Left hindlimb (tissue), 1 donor: ENCODE measurements around the gene AGMAT.

Source experiments
- DNase-seq: peaks from one replicate; pipeline ENCODE4 v3.0.0-alpha.2; 2018

Gene AGMAT

GRCh38 chr1:15558516-15558915 is 26.3 kb downstream of the AGMAT start:
- no peak for DNase-seq

DNA sequence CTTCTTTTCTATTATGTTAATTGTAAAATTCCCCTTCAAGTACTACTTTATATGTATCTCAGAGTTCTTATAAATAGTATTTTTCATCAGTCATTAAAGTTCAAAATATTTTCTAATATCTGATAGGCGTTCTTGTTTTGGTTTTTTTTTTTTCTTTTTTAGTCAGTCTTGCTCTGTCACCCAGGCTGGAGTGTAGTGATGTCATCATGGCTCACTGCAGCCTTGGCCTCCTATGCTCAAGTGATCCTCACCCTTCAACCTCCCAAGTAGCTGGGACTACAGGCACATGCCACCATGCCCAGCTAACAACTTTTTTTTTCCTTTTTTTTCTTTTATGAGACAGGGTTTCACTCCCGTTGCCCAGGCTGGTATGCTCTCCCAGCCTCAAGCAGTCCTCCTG is 27.3 kb downstream of the AGMAT start:
- DNase-seq = no peak

- no peak for DNase-seq
Observed at GRCh38 chr1:15557008-15557407, 27.8 kb downstream of the AGMAT start.

GRCh38 chr1:15550573-15550972 is 34.3 kb downstream of the AGMAT start:
- DNase-seq = no peak

GRCh38 chr1:15546641-15547040 is 38.2 kb downstream of the AGMAT start:
- DNase-seq = no peak

DNA sequence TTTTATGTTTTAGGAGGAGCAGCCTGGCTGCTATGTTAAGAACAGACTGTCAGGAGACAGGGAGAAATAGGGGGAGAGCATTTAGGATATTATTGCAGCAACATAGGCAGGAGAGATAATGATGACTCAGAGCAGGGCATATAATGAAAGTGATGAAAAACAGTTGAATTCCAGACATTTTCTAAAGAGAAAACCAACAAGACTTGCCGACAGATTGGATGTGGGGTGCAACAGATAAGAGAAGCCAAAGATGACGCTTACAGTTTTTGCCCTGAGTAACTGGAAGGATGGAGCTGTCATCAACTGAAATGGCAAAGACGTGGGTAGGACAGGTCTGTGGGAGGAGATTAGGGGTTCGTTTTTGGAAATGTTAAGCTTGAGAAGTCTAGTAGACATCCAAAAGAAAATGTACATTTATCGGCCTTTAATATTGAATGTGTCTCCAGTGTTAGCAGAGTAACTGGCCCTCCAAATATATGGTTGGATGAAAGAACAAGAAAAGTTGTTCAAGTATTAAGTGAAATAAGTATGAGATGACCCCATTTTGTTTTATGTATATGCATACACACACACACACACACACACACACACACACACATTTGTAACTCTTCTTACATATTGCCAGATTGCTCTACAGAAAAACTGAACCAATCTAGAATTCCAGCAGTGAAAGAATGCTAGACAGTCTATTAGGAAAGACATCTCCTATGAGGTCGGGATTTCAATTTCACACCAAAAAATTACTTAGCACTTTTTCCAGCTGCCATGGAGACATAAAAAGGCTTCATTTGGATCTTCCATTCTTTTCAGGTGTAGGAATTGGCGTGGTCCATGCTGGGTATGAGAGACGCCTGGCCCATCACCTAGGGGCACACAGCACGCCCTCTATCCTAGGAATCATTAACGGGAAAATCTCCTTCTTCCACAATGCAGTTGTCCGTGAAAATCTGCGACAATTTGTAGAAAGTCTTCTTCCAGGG is 41.0 kb downstream of the AGMAT start:
- DNase-seq = no peak

- DNase-seq = no peak
Observed at GRCh38 chr1:15543251-15543588, 41.6 kb downstream of the AGMAT start.

- DNase-seq = no peak
Observed at GRCh38 chr1:15542388-15543250, 42.2 kb downstream of the AGMAT start.

DNA sequence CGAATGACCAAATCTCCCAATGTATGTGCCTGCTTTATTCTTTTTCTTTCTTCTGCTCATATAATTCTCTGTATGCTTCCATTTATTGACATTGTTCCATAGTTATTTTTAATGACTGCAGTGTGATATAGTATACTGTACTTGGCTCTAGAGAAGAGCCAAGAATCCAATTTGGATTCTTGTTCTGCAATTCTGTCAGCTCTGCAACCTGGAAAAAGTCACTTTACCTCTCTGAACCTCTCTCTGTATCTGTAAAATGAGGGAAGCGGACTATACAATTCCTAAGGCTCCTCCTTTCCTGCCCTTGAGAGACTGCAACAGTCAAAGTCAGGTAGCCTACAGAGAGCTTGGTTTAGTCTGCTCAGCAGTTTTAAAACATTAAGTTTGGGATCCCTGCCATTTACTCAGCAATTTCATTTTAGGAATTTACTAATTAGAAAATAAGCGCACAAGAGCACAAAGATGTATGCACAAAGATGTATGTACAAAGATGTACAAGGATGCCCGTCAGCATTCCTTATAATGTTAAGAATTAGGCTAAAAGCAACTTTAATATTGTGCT is 43.5 kb downstream of the AGMAT start:
- no peak for DNase-seq

DNA sequence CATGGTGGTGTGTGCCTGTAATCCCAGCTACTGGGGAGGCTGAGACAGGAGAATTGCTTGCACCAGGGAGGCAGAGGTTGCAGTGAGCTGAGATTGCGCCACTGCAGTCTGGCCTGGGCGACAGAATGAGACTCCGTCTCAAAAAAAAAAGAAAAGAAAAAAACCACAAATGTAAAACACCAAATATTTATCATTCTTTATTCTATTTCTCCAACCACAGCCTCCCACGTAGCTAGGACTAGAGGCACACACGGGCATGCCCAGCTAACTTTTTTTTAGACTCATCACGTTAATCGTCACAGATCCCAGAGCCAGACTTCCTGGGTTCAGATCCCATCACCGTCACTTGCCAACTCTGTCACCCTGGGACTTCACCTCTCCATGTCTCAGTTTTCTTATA is 44.7 kb downstream of the AGMAT start:
- DNase-seq = no peak

GRCh38 chr1:15538771-15539170 is 46.1 kb downstream of the AGMAT start:
- DNase-seq = no peak

GRCh38 chr1:15531682-15532081 is 53.2 kb downstream of the AGMAT start:
- DNase-seq = no peak

GRCh38 chr1:15531003-15531402 is 53.8 kb downstream of the AGMAT start:
- no peak for DNase-seq

DNA sequence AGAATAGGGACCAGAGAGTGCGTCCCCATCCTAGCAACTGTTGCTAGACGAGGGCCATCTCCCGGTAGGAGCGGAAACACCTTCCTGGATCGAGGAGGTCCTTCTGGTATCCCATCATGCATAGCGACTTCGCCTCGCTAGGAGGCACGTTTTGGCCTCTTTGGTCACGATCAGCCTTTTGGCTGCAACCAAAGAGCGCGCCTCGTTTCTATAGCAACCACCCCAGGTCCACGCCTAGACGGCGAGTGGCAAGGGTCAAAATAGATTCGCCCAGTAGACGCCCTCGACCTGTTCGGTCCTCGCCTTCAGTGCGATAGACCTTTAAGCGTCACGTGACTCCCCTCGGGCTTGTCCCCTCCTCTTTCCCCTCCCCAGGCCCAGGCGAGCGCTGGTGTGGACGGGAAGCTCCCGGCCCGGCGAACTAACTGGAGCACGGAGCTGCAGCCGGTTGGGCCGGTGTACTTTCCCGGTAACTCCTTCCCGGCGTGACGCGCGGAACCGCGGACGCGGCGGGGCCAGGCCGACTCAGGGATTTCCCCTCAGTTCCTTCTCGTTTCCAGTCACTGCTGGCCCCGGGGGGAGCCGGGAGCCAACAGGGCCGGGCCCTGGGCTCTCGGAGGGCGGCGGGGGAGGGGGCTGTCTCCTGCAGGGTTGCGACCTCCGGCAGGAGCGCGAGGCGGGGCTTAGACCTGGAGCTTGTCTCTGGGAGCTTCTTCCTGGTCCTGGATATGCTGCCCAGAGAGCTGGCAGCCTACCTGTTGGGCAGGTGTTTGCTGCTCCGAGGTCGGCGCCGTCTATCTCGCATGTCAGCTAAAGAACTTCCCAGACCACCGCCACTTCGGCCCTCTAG is 58.1 kb downstream of the AGMAT start, which contains the start of gene DNAJC16:
TSS of gene DNAJC16 (plus strand) at position 359 of the 850 bp plus-strand sequence. CDS start 2,258 bp downstream, outside the sequence.
- peak; percentile 100 for DNase-seq

- no peak for DNase-seq
Observed at GRCh38 chr1:15526021-15526489, 58.8 kb downstream of the AGMAT start.

DNA sequence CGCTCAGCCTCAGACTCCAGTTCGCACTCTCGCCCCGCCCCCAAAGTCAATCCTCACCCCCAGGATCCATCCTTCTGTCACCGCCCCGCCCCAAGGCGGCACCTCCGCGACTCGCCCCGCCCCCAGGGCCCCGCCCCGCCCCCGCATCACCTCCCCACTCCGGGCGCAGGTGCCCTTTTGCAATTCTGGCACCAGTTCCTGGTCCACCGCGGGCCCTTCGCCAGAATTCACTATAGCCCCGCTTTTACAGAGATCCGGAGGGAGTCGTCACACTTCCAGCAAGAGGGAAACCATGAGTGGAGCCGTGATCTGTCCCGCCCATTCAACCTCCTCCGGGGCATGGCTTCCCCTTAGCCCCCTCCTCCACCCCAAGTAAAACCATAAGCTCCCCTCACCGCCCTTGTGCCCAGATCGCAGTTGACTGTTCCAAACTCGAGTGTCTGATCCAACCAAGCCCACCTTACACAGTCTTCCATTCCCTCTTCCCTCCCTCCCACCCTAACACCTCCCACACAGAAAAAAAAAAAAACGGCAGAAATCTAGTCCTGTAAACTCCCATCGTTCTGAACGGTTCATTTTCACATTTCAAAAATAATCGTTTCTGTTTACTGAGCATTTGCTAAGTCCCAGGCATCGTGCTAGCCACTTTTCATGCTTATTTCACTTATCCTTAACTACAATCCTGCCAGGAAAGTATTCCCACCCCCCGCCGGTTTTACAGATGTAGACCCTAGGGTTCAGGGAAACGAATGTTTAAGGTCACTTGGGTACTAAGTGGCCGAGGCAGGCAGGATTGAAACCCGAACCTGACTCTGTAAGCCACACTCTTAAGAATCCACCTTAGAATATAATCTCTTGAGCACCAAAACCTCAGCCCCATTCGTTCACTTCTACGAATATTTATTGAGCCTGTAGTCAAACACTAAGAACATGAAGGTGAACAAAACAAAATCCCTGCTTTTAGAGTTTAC is 59.5 kb downstream of the AGMAT start:
- peak; percentile 99 for DNase-seq

GRCh38 chr1:15524283-15525049 is 60.4 kb downstream of the AGMAT start:
- DNase-seq = peak; percentile 100

DNA sequence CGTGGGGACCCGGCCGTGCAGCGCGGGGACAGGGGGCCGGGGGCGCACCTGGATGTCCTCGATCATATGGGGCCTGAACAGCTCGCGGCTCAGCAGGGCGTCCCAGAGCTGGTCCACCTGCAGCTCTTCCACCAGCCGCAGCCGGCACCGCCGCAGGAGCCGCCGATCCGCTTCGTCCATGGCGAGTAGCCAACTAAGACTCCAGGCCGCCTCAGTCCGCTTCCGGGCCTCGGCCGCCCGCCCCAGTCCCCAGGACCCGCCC is 60.9 kb downstream of the AGMAT start, which contains the start of gene CASP9:
TSS of gene CASP9 (minus strand) at position 195 of the 262 bp plus-strand sequence. CDS start at position 180, 15 bp downstream.
- DNase-seq = no peak

DNA sequence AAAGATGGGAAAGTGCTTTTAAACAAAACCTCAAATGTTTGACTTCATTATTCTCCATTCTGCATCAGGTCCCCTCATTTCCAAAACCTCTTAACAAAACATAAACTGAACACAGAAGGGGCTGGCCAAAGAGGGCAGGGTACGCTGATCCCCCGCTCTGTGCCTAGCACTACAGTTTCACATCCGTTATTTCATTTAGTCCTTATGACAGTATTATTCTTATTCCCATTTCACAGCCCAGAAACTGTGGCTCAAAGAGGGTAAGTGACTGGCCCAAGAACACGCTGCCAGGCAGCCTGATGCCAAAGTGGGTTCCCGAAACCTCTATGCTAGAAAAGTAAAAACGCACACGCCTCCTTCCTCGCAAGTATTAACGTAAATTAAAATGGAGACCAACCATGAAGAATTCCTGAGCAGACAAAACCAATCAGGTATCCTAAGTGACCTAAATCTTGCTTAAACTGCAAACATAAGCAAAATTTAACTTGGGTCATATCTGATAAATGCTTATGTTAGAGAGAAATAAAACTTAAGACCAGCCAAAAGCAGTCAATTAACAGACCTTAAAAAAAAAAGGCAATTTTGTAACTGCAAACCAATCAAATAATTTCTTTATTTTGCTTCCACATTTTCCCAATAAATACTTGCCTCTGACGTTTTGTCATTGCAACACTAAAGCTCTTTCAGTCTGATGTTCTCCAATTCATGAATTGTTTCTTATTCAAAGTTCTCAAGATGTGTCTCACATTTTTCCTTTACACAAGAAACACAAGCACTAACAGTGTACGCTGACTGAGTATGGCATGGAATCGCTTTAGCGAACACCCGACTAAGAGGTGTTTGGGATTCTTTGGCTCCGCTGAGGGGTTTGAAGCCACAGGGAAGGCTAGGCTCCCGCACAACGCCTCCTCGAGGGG is 61.5 kb downstream of the AGMAT start:
- no peak for DNase-seq
